Vagina (tissue), 2 donors: ENCODE data around the gene CREB3L2. TPM values are rescaled to one million over a fixed set of nuclear protein-coding genes. Genes with fewer than 3 reads are reported as not detected.
"Not testable (repeated sequence)": the region's sequence is repeated elsewhere in the genome, so short reads cannot be mapped to it uniquely, and the experiment has no call there.

ENCODE experiments used
- DNase-seq, 2 donors: peaks; one replicate each; pipeline ENCODE4 v3.0.0-alpha.2; 2017; ENCODE audit errors: extremely low spot score in 2 of 2
- H3K27ac ChIP-seq: fragments of 200-600 bp; sonication (generic); one replicate; pipeline ENCODE4 v1.5.1; 2019
- H3K27me3 ChIP-seq: fragments of 200-600 bp; sonication (generic); one replicate; pipeline ENCODE4 v1.5.1; 2019
- H3K36me3 ChIP-seq, 2 donors: fragments of 200-600 bp; sonication (generic); one replicate each; pipeline ENCODE4 v1.5.1; 2017 to 2019
- H3K4me1 ChIP-seq: fragments of 200-600 bp; sonication (generic); one replicate; pipeline ENCODE4 v1.5.1; 2019
- H3K4me3 ChIP-seq, 2 donors: fragments of 200-600 bp; sonication (generic); 1 replicate in 1 of 2; 2 replicates in 1 of 2; pipeline ENCODE4 v1.5.1; 2016 to 2019
- H3K9me3 ChIP-seq: fragments of 200-600 bp; sonication (generic); one replicate; pipeline ENCODE4 v1.5.1; 2019
- POLR2A ChIP-seq, 2 donors: fragments of 450-650 bp; IDR thresholded peaks; one replicate each; pipeline ENCODE4 v1.6.1; 2017; ENCODE audit warnings: antibody characterized with exemption in 2 of 2, mild to moderate bottlenecking in 2 of 2, moderate library complexity in 2 of 2
- POLR2AphosphoS5 ChIP-seq, 2 donors: sonication (generic); formaldehyde crosslinking; IDR thresholded peaks; one replicate each; pipeline ENCODE4 v1.9.0; 2017; ENCODE audit warnings: antibody characterized with exemption in 2 of 2, mild to moderate bottlenecking in 2 of 2, low read depth in 1 of 2; ENCODE audit not compliant: insufficient read depth in 1 of 2
- intact Hi-C: fragments of 100-400 bp; cut with DNase I; formaldehyde crosslinking; loops from one replicate; pipeline ENCODE4 v1.15.1; 2023
- total RNA-seq: library from RNA; depleted of rRNA; stranded (reverse); fragments of >200 nt; gene quantifications from one replicate; pipeline ENCODE4 v1.2.3, GENCODE V29; 2016
- TF ChIP-seq, protein P1 (sequence below), 3 experiments: fragments of 450-650 bp in 2 of 3; fragments of 200-600 bp in 1 of 3; sonication (generic) in 1 of 3; IDR thresholded peaks; one replicate each; pipeline ENCODE4 v1.5.1; 2017 to 2019; ENCODE audit warnings: antibody characterized with exemption in 3 of 3, mild to moderate bottlenecking in 2 of 3, moderate library complexity in 2 of 3

The CREB3L2 gene
- total RNA-seq, 1 donor from 2014 or later = 28.7 TPM

DNA sequence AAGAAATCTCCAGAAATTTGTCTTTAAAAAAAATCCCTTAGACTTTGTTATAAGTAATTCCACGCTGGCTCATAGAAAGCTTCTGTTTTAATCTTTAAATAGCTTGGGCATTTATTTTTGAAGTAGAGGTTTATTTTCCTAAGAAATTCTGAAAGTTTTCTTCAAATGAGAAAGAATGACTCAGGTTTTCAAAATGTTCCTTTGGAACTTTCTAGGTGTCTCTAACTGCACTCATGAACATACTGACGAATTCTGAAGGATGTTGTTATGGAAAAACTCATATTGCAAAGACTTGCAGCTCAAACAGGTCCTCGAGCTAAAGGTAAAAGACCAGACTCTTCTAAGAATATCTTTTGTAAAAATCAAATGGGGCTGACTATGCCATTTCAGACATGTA, 165.8 kb downstream of the CREB3L2 start:
- DNase-seq = no peak
- no peak overlapping the region for H3K4me3 ChIP-seq
- H3K27me3 ChIP-seq = no peaks in the 10 kb centered on the region
- H3K27ac ChIP-seq = no peak overlapping the region
- intact Hi-C loops = no loop called here
- H3K36me3 ChIP-seq = no peaks in the 10 kb centered on the region
- no peaks in the 10 kb centered on the region for H3K4me1 ChIP-seq
- H3K9me3 ChIP-seq = no peaks in the 10 kb centered on the region
- TF ChIP-seq, protein P1, sequence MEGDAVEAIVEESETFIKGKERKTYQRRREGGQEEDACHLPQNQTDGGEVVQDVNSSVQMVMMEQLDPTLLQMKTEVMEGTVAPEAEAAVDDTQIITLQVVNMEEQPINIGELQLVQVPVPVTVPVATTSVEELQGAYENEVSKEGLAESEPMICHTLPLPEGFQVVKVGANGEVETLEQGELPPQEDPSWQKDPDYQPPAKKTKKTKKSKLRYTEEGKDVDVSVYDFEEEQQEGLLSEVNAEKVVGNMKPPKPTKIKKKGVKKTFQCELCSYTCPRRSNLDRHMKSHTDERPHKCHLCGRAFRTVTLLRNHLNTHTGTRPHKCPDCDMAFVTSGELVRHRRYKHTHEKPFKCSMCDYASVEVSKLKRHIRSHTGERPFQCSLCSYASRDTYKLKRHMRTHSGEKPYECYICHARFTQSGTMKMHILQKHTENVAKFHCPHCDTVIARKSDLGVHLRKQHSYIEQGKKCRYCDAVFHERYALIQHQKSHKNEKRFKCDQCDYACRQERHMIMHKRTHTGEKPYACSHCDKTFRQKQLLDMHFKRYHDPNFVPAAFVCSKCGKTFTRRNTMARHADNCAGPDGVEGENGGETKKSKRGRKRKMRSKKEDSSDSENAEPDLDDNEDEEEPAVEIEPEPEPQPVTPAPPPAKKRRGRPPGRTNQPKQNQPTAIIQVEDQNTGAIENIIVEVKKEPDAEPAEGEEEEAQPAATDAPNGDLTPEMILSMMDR (IDR thresholded peaks at IDR 0.05) = no peak
- TF ChIP-seq POLR2AphosphoS5 (IDR thresholded peaks at IDR 0.05; ENCODE audit: insufficient read depth in 1 of 2, low read depth in 1 of 2) = no peak
- no peak for TF ChIP-seq POLR2A (IDR thresholded peaks at IDR 0.05)

DNA sequence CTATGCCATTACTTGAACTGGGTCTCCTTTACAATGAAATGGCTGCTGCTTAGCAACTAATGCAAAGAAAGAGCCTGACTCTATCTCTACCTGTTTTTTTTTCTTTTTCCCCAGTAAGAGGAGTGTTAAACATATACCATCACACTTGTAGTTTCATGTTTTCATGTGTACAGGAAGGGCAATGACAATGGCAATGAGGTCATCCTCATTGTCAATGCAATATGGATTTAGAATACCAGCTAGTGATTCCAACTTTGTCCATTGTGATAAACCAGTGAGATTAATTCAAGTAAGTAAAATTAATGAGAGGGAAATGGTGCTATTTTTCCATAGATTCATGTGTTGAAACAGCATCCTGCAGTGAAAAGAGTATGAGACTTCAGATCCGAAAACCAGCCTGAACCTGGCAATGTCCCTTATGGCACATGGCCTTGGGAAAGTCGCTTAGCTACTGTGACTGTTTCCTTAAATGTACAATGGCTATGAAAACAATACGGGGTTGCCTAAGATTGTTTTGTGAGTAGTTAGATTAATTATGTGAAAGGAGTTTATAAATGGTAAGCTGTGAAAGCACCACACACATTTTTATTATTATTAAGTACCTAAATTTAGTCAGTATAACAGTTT, 166.3 kb downstream of the CREB3L2 start:
- Histone ChIP-seq H3K36me3 (no peaks in the 10 kb centered on the region), H3K4me1 (no peaks in the 10 kb centered on the region), H3K27me3 (no peaks in the 10 kb centered on the region), H3K4me3 (no peak overlapping the region), H3K27ac (no peak overlapping the region), H3K9me3 (no peaks in the 10 kb centered on the region)
- intact Hi-C loops = no loop called here
- TF ChIP-seq, protein P1 (IDR thresholded peaks at IDR 0.05) = no peak
- TF ChIP-seq POLR2A (IDR thresholded peaks at IDR 0.05) = no peak
- no peak for DNase-seq

DNA sequence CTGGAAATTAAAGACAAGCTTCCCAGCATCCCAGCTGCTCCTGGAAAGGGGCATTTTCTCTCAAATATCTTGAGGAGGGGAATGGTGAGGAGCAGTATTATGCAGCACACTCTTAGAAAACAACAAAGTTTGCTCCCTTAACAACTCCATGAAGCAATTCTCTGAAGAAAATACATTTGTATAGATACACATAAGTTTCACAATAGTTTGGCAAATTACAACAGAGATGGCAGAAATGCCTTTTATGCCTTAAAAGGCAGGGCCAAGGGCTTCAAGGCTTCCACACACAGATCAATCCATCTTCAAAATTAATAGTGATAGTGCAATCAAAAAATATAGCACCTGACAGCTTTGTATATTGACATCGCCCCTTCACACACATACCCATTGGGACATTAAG, 167.3 kb downstream of the CREB3L2 start:
- H3K36me3 ChIP-seq = no peaks in the 10 kb centered on the region
- H3K27me3 ChIP-seq = no peaks in the 10 kb centered on the region
- no peak overlapping the region for H3K4me3 ChIP-seq
- H3K27ac ChIP-seq = no peak overlapping the region
- intact Hi-C loops = no loop called here
- H3K9me3 ChIP-seq = no peaks in the 10 kb centered on the region
- TF ChIP-seq POLR2A (IDR thresholded peaks at IDR 0.05) (no peak), POLR2AphosphoS5 (IDR thresholded peaks at IDR 0.05; ENCODE audit: insufficient read depth in 1 of 2, low read depth in 1 of 2) (no peak)
- TF ChIP-seq, protein P1 (IDR thresholded peaks at IDR 0.05) = no peak
- DNase-seq = no peak
- no peaks in the 10 kb centered on the region for H3K4me1 ChIP-seq

DNA sequence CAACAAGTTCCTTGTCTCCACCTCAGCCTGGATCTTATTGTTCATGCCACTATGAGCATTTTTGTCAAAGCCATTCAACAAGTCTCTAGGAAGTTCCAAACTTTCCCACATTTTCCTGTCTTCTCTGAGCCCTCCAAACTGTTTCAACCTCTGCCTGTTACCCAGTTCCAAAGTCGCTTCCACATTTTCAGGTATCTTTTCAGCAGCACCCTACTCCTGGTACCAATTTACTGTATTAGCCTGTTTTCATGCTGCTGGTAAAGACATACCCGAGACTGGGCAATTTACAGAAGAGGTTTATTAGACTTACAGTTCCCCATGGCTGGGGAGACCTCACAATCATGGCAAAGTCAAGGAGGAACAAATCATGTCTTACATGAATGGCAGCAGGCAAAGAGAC, 168.9 kb downstream of the CREB3L2 start:
- H3K4me1 ChIP-seq, H3K9me3 ChIP-seq, DNase-seq, intact Hi-C loops, H3K27ac ChIP-seq, H3K36me3 ChIP-seq, H3K27me3 ChIP-seq, H3K4me3 ChIP-seq: not testable (repeated sequence)

DNA sequence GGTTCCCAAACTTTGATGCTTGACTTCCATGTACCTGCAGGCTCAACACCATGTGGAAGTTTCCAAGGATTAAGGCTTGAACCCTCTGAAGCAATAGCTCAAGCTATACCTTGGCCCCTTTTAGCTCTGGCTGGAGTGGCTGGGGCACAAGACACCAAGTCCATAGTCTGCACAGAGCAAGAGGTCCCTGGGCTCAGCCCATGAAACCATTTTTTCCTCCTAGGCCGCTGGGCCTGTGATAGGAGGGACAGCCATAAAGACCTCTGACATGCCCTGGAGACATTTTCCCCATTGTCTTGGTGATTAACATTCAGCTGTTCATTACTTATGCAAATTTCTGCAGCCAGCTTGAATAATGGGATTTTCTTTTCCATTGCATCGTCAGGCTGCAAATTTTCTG, 169.5 kb downstream of the CREB3L2 start:
- no peaks in the 10 kb centered on the region for H3K9me3 ChIP-seq
- intact Hi-C loops = no loop called here
- no peaks in the 10 kb centered on the region for H3K36me3 ChIP-seq
- no peaks in the 10 kb centered on the region for H3K4me1 ChIP-seq
- no peaks in the 10 kb centered on the region for H3K27me3 ChIP-seq
- no peak overlapping the region for H3K27ac ChIP-seq
- no peak overlapping the region for H3K4me3 ChIP-seq
- no peak for DNase-seq
- TF ChIP-seq, protein P1 (IDR thresholded peaks at IDR 0.05) = no peak
- TF ChIP-seq POLR2A (IDR thresholded peaks at IDR 0.05) = no peak
- no peak for TF ChIP-seq POLR2AphosphoS5 (IDR thresholded peaks at IDR 0.05; ENCODE audit: insufficient read depth in 1 of 2, low read depth in 1 of 2)

DNA sequence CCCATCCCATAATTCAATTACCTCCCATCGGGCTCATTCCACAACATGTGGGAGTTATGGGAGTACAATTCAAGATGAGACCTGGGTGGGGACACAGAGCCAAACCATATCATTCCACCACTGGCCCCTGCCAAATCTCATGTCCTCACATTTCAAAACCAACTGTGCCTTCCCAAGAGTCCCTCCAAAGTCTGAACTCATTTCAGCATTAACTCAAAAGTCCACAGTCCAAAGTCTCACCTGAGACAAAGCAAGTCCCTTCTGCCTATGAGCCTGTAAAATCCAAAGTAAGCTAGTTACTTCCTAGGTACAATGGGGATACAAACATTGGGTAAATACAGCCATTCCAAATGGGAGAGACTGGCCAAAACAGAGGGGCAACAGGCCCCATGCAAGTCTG, 170.3 kb downstream of the CREB3L2 start:
- H3K27ac ChIP-seq, intact Hi-C loops, H3K4me3 ChIP-seq, H3K27me3 ChIP-seq, H3K36me3 ChIP-seq, DNase-seq, H3K4me1 ChIP-seq, H3K9me3 ChIP-seq: not testable (repeated sequence)
